ENCODE results near the gene FLYWCH2.

Gene FLYWCH2

DNA sequence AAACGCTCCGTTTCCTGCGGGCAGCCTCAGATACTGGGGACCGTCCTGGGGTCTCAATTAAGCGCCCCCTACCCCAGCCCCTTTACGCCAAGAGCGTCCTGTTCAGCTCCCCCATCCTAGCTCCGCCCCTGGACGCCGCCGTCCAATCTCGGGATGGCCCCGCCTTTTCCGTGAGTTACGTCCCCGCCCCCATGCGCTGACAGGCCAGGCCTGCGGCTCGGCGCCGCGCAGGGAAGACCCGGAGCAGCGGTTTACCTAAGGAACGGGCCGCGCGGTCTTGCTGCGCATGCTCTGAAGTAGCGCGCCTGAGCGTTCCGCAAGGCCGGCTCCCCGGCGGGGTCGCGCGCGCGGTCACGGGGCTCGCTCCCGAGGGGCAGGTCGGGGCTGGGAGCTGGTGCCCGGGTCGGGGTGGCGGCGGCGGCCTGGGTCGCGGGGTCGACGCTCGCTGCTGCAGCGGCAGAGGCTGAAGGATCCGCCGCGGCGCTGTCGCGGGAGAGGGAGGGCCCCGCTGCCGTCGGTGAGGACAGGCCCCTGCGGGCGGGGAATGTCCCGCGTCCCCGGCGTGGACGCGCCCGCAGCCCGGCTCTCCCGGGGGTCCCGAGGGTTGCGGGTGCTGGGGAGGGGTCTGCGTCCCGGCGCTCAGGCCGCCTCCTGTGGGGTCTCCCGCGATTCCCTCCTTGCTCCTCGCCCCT lies 28.8 kb downstream of the FLYWCH2 start, which contains the start of gene FLYWCH1:
FLYWCH1 (plus strand) TSS at position 294 of the 692 bp plus-strand sequence. CDS start 17,755 bp downstream, outside the sequence.
- TF ChIP-seq POLR2AphosphoS5 (IDR thresholded peaks at IDR 0.05; ENCODE audit: borderline replicate concordance, low read depth, low read length) (peak; percentile 59), FOXP2 (optimal IDR thresholded peaks at IDR 0.05; ENCODE audit: control extremely low read depth, extremely low read length, insufficient read depth) (peak; percentile 75), EZH2 (IDR thresholded peaks at IDR 0.05) (no peak)
- Histone ChIP-seq H3K27ac (no peak within 1 kb of the TSS), H3K9me3 (ENCODE audit: low read depth, low read length) (no peaks in the 10 kb centered on the region), H3K36me3 (ENCODE audit: insufficient read depth, low read length) (peaks cover 5% of the 10 kb centered on the region; the same call in 1 of the 2 replicates), H3K9ac (ENCODE audit: insufficient read length) (peak within 1 kb of the TSS; percentile 85), H3K4me3 (peak within 1 kb of the TSS; percentile 99)
- DNase-seq (ENCODE audit: low read depth, low spot score) = peak; percentile 79

- TF ChIP-seq EZH2 (IDR thresholded peaks at IDR 0.05) (no peak), FOXP2 (optimal IDR thresholded peaks at IDR 0.05; ENCODE audit: control extremely low read depth, extremely low read length, insufficient read depth) (no peak), POLR2AphosphoS5 (IDR thresholded peaks at IDR 0.05; ENCODE audit: borderline replicate concordance, low read depth, low read length) (no peak)
- peak overlapping the region; percentile 99 for H3K4me3 ChIP-seq
- H3K9ac ChIP-seq (ENCODE audit: insufficient read length) = peak overlapping the region; percentile 85
- no peak overlapping the region for H3K27ac ChIP-seq
- H3K36me3 ChIP-seq (ENCODE audit: insufficient read depth, low read length) = peaks cover 5% of the 10 kb centered on the region; the same call in 1 of the 2 replicates
- H3K9me3 ChIP-seq (ENCODE audit: low read depth, low read length) = no peaks in the 10 kb centered on the region
- no peak for DNase-seq (ENCODE audit: low read depth, low spot score)
These were observed 29.6 kb downstream of the FLYWCH2 start for GRCh38 chr16:2912330-2913199.

DNA sequence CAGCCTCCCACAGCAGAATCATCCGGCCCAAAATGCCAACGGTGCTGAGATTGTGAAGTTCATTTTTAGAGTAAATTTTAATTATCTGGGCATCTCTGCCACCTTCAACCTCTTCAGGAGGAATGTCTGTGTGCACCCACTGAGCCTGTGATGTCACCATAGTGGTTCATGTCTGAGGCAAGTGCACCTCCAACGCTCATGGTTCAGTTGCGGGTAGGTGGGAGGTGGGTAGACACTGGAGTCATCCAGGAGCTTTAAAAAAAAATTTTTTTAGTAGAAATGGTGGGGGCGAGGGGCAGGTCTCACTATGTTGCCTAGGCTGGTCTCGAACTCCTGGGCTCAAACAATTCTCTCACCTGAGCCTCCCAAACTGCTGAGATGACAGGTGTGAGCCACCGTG lies 30.6 kb downstream of the FLYWCH2 start:
- Histone ChIP-seq H3K4me3 (no peak overlapping the region), H3K9ac (ENCODE audit: insufficient read length) (no peak overlapping the region), H3K36me3 (ENCODE audit: insufficient read depth, low read length) (peaks cover 5% of the 10 kb centered on the region; the same call in 1 of the 2 replicates), H3K9me3 (ENCODE audit: low read depth, low read length) (no peaks in the 10 kb centered on the region), H3K27ac (no peak overlapping the region)
- DNase-seq (ENCODE audit: low read depth, low spot score) = no peak
- TF ChIP-seq EZH2 (IDR thresholded peaks at IDR 0.05) (no peak), POLR2AphosphoS5 (IDR thresholded peaks at IDR 0.05; ENCODE audit: borderline replicate concordance, low read depth, low read length) (no peak), FOXP2 (optimal IDR thresholded peaks at IDR 0.05; ENCODE audit: control extremely low read depth, extremely low read length, insufficient read depth) (no peak)

- no peak for DNase-seq (ENCODE audit: low read depth, low spot score)
- H3K9ac ChIP-seq (ENCODE audit: insufficient read length) = no peak overlapping the region
- no peak overlapping the region for H3K4me3 ChIP-seq
- no peak for TF ChIP-seq POLR2AphosphoS5 (IDR thresholded peaks at IDR 0.05; ENCODE audit: borderline replicate concordance, low read depth, low read length)
- TF ChIP-seq EZH2 (IDR thresholded peaks at IDR 0.05) = no peak
- H3K36me3 ChIP-seq (ENCODE audit: insufficient read depth, low read length) = peaks cover 5% of the 10 kb centered on the region; the same call in 1 of the 2 replicates
- no peak overlapping the region for H3K27ac ChIP-seq
- no peaks in the 10 kb centered on the region for H3K9me3 ChIP-seq (ENCODE audit: low read depth, low read length)
These were observed 31.2 kb downstream of the FLYWCH2 start for GRCh38 chr16:2914233-2914632.

DNA sequence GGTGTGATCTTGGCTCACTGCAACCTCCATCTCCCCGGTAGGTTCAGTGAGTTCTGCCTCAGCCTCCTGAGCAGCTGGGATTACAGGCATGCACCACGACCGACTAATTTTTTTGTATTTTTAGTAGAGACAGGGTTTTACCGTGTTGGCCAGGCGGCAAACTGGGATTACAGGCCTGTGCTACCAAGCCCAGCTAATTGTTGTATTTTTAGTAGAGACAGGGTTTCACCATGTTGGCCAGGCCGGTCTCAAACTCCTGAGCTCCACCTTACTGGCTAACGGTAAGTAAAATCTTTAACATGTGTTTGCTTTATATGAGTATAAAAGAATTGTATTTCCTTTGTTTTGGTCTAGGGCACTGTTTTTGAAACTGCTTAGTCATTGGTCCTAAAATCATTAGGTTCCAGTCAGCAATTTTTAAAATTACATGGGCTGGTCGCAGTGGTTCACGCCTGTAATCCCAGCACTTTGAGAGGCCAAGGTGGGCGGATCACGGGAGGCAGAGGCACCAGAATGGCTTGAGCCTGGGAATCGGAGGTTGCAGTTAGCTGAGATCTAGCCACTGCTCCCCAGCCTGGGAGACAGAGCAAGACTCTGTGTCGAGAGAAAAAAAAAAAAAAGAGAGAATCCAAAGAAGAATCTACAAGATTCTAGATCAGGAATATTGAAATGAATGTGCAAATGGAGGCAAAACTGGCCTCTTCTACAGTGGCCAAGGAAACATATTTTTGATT lies 32.3 kb downstream of the FLYWCH2 start:
- TF ChIP-seq POLR2AphosphoS5 (IDR thresholded peaks at IDR 0.05; ENCODE audit: borderline replicate concordance, low read depth, low read length) (no peak), FOXP2 (optimal IDR thresholded peaks at IDR 0.05; ENCODE audit: control extremely low read depth, extremely low read length, insufficient read depth) (no peak), EZH2 (IDR thresholded peaks at IDR 0.05) (no peak)
- peak overlapping the region; percentile 65 for H3K27ac ChIP-seq
- H3K9ac ChIP-seq (ENCODE audit: insufficient read length) = peak overlapping the region; percentile 37
- H3K9me3 ChIP-seq (ENCODE audit: low read depth, low read length) = no peaks in the 10 kb centered on the region
- H3K36me3 ChIP-seq (ENCODE audit: insufficient read depth, low read length) = peaks cover 8% of the 10 kb centered on the region; the same call in 1 of the 2 replicates
- DNase-seq (ENCODE audit: low read depth, low spot score) = no peak
- no peak overlapping the region for H3K4me3 ChIP-seq

GRCh38 chr16:2919511-2920255 lies 36.7 kb downstream of the FLYWCH2 start:
- TF ChIP-seq POLR2AphosphoS5 (IDR thresholded peaks at IDR 0.05; ENCODE audit: borderline replicate concordance, low read depth, low read length) (no peak), EZH2 (IDR thresholded peaks at IDR 0.05) (no peak), FOXP2 (optimal IDR thresholded peaks at IDR 0.05; ENCODE audit: control extremely low read depth, extremely low read length, insufficient read depth) (no peak)
- H3K27ac ChIP-seq = no peak overlapping the region
- DNase-seq (ENCODE audit: low read depth, low spot score) = no peak
- H3K4me3 ChIP-seq = no peak overlapping the region
- no peaks in the 10 kb centered on the region for H3K9me3 ChIP-seq (ENCODE audit: low read depth, low read length)
- peaks cover 2% of the 10 kb centered on the region; the same call in 1 of the 2 replicates for H3K36me3 ChIP-seq (ENCODE audit: insufficient read depth, low read length)
- no peak overlapping the region for H3K9ac ChIP-seq (ENCODE audit: insufficient read length)

GRCh38 chr16:2923481-2923880 lies 40.5 kb downstream of the FLYWCH2 start:
- Histone ChIP-seq H3K4me3 (no peak overlapping the region), H3K36me3 (ENCODE audit: insufficient read depth, low read length) (peaks cover 2% of the 10 kb centered on the region; the same call in 1 of the 2 replicates), H3K9ac (ENCODE audit: insufficient read length) (no peak overlapping the region), H3K9me3 (ENCODE audit: low read depth, low read length) (no peaks in the 10 kb centered on the region), H3K27ac (no peak overlapping the region)
- DNase-seq (ENCODE audit: low read depth, low spot score) = no peak
- no peak for TF ChIP-seq POLR2AphosphoS5 (IDR thresholded peaks at IDR 0.05; ENCODE audit: borderline replicate concordance, low read depth, low read length)

Measured in SK-N-MC (cell line).